ENCODE results near the gene KHDC4.

DNA sequence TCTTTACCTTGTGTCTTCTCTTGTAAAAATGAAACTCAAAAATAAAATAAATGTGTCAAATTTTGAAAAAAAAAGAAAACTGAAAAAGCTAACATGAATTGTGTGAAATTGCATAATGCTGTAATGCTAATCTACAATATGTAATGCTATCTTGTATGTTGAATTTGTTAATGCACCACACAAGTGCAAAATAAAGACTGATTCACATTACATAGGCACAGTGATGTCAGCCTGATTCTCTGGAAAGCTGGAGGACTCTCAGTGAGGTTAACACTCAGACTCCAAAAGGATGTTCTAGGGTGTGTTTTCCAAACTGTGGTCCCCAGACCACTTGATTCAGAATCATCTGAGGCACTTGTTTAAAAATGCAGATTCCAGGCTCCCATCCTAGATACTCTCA is 49.2 kb downstream of the KHDC4 start:
- TF ChIP-seq, protein P1, sequence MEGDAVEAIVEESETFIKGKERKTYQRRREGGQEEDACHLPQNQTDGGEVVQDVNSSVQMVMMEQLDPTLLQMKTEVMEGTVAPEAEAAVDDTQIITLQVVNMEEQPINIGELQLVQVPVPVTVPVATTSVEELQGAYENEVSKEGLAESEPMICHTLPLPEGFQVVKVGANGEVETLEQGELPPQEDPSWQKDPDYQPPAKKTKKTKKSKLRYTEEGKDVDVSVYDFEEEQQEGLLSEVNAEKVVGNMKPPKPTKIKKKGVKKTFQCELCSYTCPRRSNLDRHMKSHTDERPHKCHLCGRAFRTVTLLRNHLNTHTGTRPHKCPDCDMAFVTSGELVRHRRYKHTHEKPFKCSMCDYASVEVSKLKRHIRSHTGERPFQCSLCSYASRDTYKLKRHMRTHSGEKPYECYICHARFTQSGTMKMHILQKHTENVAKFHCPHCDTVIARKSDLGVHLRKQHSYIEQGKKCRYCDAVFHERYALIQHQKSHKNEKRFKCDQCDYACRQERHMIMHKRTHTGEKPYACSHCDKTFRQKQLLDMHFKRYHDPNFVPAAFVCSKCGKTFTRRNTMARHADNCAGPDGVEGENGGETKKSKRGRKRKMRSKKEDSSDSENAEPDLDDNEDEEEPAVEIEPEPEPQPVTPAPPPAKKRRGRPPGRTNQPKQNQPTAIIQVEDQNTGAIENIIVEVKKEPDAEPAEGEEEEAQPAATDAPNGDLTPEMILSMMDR (IDR thresholded peaks at IDR 0.05; ENCODE audit: poor library complexity, severe bottlenecking): no peak
- TF ChIP-seq, protein P2, sequence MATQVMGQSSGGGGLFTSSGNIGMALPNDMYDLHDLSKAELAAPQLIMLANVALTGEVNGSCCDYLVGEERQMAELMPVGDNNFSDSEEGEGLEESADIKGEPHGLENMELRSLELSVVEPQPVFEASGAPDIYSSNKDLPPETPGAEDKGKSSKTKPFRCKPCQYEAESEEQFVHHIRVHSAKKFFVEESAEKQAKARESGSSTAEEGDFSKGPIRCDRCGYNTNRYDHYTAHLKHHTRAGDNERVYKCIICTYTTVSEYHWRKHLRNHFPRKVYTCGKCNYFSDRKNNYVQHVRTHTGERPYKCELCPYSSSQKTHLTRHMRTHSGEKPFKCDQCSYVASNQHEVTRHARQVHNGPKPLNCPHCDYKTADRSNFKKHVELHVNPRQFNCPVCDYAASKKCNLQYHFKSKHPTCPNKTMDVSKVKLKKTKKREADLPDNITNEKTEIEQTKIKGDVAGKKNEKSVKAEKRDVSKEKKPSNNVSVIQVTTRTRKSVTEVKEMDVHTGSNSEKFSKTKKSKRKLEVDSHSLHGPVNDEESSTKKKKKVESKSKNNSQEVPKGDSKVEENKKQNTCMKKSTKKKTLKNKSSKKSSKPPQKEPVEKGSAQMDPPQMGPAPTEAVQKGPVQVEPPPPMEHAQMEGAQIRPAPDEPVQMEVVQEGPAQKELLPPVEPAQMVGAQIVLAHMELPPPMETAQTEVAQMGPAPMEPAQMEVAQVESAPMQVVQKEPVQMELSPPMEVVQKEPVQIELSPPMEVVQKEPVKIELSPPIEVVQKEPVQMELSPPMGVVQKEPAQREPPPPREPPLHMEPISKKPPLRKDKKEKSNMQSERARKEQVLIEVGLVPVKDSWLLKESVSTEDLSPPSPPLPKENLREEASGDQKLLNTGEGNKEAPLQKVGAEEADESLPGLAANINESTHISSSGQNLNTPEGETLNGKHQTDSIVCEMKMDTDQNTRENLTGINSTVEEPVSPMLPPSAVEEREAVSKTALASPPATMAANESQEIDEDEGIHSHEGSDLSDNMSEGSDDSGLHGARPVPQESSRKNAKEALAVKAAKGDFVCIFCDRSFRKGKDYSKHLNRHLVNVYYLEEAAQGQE (IDR thresholded peaks at IDR 0.05; ENCODE audit: borderline replicate concordance): no peak
- TF ChIP-seq POLR2AphosphoS5 (IDR thresholded peaks at IDR 0.05) (no peak), EZH2 (IDR thresholded peaks at IDR 0.05; ENCODE audit: borderline replicate concordance, insufficient read depth, low read length, poor library complexity, severe bottlenecking) (no peak), EP300 (conservative IDR thresholded peaks at IDR 0.05; ENCODE audit: poor library complexity, severe bottlenecking) (no peak), TAF1 (IDR thresholded peaks at IDR 0.05; ENCODE audit: low read depth) (no peak), MXI1 (conservative IDR thresholded peaks at IDR 0.05; ENCODE audit: poor library complexity, severe bottlenecking) (no peak), SMC3 (conservative IDR thresholded peaks at IDR 0.05; ENCODE audit: poor library complexity) (no peak), RAD21 (conservative IDR thresholded peaks at IDR 0.05) (no peak)

Data from neural cell (in vitro differentiated cells).